Lower leg skin (tissue), 3 donors: ENCODE data around the gene CACNB2.

Experiments
- CTCF ChIP-seq, 3 donors: fragments of 450-650 bp; IDR thresholded peaks; one replicate each; pipeline ENCODE4 v1.5.1; 2016; ENCODE audit warnings: antibody characterized with exemption in 3 of 3, mild to moderate bottlenecking in 3 of 3, moderate library complexity in 2 of 3
- POLR2A ChIP-seq, 2 donors: fragments of 450-650 bp; IDR thresholded peaks; one replicate each; pipeline ENCODE4 v1.6.1; 2016 to 2017; ENCODE audit warnings: antibody characterized with exemption in 2 of 2, mild to moderate bottlenecking in 1 of 2, moderate library complexity in 1 of 2

- TF ChIP-seq CTCF (IDR thresholded peaks at IDR 0.05) (no peak), POLR2A (IDR thresholded peaks at IDR 0.05) (no peak)
Measured at GRCh38 chr10:18179891-18180290, 39.7 kb downstream of the CACNB2 start.
